MV-4-11 (cell line): ENCODE measurements around the gene OPCML.

ENCODE experiments used
- DNase-seq: peaks from one replicate; lab custom pipeline; 2025; lab: John Stamatoyannopoulos, UW

The OPCML gene

DNA sequence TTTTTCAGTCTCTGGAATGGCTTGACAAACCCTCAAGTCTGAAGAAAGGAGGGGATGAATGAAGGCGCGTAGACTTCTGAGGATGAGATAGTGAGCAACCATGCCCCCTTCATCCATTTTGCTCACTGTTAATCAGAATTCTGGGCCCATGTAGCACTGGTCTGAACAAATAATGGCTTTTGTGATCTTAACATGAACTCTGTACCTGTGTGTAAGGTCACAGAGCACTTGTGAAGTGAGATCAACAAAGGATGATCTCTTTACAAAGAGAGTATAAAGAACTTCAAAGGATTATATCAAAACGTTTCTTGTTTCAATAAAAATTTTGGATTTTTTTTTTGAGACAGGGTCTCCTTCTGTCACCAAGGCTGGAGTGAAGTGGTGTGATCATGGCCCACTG, 976.7 kb downstream of the OPCML start:
- DNase-seq = no peak

DNA sequence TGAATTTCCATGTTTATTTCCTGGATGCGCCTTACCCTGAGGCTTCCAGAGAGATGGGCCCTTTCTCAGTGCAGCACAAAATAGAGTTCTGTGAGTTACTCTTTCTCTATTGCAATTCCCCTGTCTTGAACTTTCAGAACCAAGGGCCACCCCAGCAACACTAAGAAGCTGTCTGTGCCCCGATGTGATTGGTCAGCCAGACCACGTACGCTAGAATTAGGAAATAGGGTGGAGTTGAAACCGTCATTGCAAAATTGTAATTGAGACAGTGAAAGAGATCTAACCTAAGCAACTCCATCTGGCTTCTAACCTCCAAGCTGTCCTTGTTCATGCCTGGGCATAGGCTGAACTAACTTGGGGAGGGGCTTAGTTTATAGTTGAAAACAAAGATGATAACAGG, 981.3 kb downstream of the OPCML start:
- DNase-seq = peak; percentile 84

DNA sequence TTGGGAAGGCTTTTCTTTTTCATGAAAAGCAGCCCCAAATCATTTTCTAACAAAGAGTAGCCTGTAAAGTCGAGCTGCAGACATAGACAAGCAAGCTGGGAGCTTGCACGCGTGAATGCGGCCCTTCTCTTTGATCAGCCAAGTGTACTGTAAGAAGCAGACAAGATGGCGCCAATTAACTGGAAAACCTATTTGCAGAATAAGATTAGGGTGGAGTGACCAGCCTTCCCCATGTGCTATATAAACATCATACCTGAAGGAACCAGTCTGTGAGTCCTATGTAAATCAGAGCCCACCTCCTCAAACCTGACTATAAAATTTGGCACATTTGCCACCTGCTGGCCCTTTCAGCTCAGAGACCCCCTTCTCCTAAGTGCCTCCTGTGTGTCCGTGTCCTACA, 982.7 kb downstream of the OPCML start:
- no peak for DNase-seq

DNA sequence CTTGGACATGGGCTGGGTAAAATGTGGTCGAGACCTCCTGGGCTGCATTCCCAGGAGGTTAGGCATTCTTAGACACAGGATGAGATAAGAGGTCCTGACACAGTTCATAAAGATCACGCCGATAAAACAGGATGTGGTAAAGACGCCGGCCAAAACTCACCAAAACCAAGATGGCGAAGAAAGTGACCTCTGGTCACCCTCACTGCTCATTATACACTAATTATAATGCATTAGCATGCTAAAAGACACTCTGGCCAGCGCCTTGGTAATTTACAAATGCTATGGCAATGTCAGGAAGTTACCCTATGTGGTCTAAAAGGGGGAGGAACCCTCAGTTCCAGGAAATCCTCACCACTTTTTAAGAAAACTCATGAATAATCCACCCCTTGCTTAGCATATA, 983.3 kb downstream of the OPCML start:
- peak; percentile 8 for DNase-seq

- no peak for DNase-seq
Observed at GRCh38 chr11:132544007-132544406, 988.3 kb downstream of the OPCML start.

DNA sequence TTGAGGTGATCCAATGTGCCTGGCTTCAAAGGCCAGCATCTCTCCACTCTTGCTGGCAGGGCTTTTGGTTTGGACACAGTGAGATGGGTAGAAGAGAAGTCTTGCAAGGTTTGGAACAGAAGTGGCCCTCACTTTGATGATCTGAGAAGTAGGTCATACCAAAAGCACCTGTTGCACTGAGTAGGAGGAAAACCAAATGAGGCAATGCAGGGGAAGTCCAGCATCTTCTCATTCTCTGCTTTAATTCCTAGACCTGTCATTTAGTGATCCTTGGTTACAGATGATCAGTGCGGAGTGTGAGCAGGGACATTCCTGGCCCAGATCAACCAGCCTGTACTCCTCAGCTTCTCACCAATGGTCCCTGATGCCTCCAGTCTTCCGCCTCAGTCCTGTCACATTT, 990.5 kb downstream of the OPCML start:
- DNase-seq = no peak

DNA sequence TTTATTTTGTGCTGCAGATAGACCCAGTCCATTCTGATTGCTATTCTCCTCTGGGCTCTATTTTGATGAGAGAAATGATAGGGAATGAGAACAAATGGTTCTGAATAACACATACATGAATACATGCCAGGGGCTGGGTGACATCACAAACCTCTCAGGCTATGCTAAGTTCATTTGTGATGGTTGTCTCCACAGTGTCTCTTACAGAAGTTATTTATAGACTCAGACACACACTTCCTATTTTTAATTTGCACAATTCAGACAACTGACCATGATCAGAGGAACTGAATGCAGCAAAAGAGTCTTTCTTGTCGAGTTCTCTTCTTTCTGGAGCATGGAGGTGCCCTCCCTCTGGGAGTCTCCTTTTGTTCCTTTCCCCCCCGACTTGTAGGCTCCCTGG, 991.7 kb downstream of the OPCML start:
- peak; percentile 88 for DNase-seq

- no peak for DNase-seq
Observed at GRCh38 chr11:132539590-132540368, 992.5 kb downstream of the OPCML start.

DNA sequence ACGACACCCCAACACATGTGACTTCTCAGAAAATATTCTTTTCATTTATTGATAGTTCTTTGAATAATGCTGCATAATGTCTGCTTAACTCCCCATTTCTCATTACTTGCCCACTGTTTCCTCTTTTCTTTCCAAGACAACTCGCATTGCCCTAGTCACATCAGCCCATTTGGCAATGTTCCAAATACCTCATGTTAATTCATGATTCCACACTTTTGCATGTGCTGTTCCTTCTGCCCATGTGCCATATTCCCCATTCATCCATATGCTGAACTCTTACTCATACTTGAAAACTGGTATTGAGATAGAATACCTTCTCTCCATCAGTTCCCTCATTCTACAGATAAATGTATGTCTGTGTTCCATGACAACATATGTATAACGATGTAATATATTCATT, 993.7 kb downstream of the OPCML start:
- peak; percentile 20 for DNase-seq

- DNase-seq = no peak
Observed at GRCh38 chr11:132535830-132536229, 996.5 kb downstream of the OPCML start.

DNA sequence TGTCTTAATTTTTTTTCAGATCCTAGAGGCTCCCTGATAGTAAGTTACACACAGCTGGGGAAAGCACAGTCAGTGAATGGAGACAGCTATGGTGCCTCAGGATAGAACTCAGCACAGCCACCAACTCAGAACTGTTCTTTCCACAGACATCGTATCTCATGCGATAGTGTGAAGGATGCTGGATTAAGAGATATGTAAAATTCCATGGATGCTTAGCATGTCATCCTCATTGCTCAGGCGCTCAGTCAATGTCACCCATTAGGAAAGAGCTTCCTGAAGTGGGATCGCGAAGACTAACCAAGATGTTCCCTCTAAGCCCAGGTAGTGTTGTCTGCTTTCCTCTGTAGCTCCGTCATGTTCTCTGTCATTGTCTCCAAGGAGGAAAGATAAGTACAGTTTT, 1000.4 kb downstream of the OPCML start:
- DNase-seq = no peak

- no peak for DNase-seq
Observed at GRCh38 chr11:132528181-132528580, 1004.1 kb downstream of the OPCML start.

GRCh38 chr11:132523929-132524328, 1008.4 kb downstream of the OPCML start:
- no peak for DNase-seq

DNA sequence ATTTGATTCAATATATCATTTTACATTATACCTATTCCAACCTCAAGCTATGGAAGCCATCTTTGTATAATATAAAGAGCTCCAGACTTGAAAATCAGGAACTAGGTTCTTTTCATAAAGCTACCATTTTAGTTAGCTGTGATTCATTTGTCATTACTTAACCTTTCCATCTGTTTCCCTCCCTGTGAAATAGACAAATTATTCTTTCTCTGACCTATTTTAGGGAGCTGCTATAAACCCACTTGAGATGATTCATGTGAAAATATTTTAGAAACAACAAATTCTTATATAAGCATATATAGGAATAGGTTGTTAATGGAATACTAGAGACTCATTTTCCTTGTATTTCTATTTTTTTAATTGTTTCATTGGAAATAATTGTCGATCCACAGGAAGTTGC, 1012.1 kb downstream of the OPCML start:
- peak; percentile 55 for DNase-seq

- no peak for DNase-seq
Observed at GRCh38 chr11:132519241-132519815, 1013.0 kb downstream of the OPCML start.

GRCh38 chr11:132504501-132505041, 1027.7 kb downstream of the OPCML start:
- no peak for DNase-seq

DNA sequence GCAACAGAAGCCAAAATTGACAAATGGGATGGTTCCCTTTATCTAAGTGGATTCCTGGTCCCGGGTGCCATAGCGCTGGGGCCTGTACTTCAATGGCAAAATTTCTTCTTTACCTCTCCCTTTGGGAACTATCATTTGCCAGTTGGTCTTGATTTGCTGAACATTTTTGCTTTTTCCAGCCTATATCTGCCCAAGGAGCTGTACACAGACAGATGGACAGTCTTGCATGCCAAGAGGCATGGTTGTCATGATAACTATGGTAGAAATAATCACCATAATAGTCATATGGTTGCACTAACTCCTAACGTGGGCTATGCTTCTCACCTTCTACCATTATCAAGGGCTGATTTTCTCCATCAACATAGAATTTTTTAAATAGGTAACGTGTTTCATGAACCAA, 1030.9 kb downstream of the OPCML start:
- DNase-seq = no peak

- no peak for DNase-seq
Observed at GRCh38 chr11:132499661-132500060, 1032.6 kb downstream of the OPCML start.

GRCh38 chr11:132496341-132496740, 1036.0 kb downstream of the OPCML start:
- DNase-seq = no peak

GRCh38 chr11:132493801-132494200, 1038.5 kb downstream of the OPCML start:
- DNase-seq = no peak

GRCh38 chr11:132490978-132491377, 1041.3 kb downstream of the OPCML start:
- DNase-seq = no peak

GRCh38 chr11:132486060-132486459, 1046.2 kb downstream of the OPCML start:
- DNase-seq = no peak

GRCh38 chr11:132475026-132475425, 1057.3 kb downstream of the OPCML start:
- DNase-seq = no peak
